ENCODE results near the gene RNF212.
"Not testable (repeated sequence)": the region's sequence is repeated elsewhere in the genome, so short reads cannot be mapped to it uniquely, and the experiment has no call there.

The RNF212 gene, protein sequence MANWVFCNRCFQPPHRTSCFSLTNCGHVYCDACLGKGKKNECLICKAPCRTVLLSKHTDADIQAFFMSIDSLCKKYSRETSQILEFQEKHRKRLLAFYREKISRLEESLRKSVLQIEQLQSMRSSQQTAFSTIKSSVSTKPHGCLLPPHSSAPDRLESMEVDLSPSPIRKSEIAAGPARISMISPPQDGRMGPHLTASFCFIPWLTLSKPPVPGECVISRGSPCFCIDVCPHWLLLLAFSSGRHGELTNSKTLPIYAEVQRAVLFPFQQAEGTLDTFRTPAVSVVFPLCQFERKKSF

DNA sequence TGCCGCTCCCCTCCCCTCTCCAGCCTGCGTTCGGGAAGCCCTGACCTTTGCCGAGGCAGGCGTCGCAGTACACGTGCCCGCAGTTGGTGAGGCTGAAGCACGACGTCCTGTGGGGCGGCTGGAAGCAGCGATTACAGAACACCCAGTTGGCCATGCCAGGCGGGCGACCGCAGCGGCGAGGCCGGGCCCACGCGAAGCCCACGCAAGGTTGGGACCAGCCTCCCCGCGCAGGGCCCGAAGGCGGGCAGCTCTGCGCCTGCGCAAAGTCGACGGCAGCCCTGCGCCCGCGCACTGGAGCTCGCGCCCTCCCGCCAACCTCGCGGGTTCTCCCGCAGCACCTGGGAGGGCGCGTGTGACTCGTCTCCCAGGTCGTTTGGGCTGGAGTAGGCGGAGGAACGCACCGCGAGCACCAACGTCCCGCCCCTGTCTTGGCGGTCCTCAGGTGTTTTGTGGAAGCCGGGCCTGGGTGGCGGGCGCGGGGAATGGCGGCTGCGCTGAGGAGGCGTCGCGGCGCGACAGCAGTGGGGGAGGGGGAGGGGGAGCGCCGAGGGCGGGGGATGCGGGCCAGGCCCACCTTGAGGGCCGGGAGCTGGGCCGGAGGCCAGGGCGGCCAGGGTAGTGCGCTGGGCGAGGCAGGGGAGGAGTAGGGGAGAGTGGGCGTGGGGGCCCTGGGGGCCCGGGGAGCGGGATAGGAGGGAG is at the start of gene RNF212:
TSS of gene RNF212 (minus strand) at position 254 of the 699 bp plus-strand sequence. CDS start at position 154, 100 bp downstream.
- DNase-seq (ENCODE audit: low spot score): no peak

DNA sequence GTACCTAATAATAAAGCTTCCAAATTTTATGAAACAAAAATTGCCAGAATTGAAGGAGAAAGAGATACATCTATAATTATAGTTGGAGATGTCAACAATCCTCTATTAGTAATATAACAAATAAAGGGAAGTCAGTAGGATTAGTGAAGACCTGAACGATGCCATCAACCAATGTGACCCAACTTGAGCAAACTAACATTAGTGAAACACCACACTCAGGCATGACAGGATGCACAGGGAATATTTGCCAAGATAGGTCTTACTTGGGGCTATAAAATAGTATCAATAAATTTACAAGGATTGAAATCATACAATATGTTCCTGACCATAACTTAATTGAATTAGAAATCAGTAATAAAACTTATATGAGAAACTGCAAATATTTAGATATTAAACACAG is 47.0 kb upstream of the RNF212 start:
- DNase-seq (ENCODE audit: low spot score): no peak

DNA sequence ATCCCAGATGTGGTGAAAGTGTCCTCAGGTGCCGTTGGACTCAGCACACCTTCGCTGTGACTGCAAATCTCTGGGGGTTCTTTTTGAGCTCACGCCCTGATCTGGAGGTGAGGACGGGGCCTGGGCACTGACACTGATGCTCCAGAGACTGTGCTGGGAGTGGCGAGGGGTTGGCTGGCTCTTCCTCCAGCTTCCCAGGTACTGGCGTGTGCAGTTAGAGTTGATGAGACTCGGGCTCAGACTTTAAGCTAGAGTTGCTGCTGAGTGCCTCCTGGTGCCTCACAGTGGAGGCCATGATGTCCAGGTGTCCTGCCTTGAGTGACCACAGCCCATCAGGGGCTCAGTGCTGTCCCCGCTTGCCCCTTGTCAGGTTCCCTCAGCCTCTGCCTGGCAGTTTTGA is 42.7 kb upstream of the RNF212 start:
- no peak for DNase-seq (ENCODE audit: low spot score)

GRCh38 chr4:1155314-1155713 is 42.0 kb upstream of the RNF212 start:
- DNase-seq (ENCODE audit: low spot score): no peak

GRCh38 chr4:1154523-1155182 is 41.3 kb upstream of the RNF212 start:
- DNase-seq (ENCODE audit: low spot score): no peak

GRCh38 chr4:1154126-1154522 is 40.8 kb upstream of the RNF212 start:
- DNase-seq (ENCODE audit: low spot score): no peak

DNA sequence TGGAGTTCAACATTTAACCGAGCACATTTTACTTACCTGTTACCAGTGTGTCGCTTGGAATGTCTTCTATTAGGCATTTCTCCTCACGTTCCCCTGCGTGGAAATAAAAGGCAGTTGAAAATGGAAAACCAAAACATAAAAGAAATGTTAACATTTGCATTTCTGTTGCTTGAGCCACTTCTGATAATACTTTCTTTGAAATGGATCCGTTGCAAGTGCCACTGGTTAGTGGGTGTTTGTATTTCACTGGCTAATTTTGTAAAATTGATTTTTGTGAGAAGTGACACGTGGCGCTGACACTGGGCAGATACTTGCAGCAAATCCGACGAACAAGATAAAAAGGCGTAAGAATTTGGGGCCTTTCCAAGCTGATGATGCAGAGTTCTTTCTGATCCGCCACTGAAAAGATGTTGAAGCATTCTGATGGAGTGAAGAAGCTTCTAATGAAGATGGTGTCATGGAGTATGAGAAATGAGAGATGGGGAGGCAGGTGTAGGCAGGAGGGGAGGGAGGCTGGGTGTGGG is 40.3 kb upstream of the RNF212 start:
- no peak for DNase-seq (ENCODE audit: low spot score)

DNA sequence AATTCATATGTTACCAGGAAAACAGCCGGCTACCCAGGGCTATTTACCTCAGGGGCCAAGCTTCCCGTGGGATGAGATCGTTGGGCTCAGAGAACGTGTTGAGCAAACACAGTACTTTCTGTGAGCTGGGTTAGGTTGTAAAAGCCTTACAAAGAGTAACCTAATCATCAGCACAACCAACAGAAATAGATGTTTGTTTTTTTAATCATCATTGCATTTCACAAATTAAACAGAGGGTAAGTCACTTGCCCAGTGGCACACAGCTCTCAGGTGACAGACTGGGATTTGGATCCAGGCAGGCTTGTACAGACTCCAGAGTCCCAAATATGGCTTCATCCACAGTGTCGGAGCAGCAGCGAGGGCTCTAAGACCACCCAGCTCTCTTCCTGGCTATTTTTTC is 38.9 kb upstream of the RNF212 start:
- no peak for DNase-seq (ENCODE audit: low spot score)

- DNase-seq (ENCODE audit: low spot score): no peak
Measured at GRCh38 chr4:1151541-1151940, 38.2 kb upstream of the RNF212 start.

DNA sequence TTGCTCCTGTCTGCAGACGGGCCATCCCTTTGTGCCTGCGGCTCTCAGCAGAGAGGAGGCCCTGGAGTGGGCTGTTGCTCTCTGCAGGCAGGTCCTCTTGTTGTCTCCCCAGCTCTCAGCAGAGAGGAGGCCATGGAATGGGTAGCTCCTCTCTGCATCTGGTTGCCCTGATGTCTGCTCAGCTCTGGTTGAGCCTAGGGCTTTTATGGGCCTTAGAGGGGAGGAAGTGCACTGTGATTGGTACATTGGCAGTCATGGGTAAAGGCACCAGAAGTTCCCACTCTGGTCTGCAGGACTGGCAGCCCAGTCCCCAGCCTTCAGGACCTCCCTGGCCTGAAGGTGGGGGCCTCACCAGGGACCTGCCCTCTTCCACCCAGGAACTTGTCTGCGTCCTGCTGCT is 37.5 kb upstream of the RNF212 start:
- DNase-seq (ENCODE audit: low spot score): no peak

DNA sequence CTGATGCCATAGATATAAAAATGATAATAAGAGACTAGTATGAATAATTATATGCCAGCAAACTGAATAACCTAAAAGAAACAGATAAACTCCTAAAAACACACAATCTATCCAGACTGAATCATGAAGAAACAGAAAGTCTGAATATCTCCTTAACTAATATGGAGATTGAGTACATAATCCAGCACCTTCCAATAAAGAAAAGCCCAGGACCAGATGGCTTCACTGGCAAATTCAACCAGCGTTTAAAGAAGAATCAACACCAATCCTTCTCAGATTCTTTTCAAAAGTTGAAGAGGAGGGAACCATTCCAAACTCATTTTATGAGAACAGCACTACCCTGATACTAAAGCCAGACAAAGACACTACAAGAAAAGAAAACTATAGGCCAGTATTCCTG is 26.5 kb upstream of the RNF212 start:
- no peak for DNase-seq (ENCODE audit: low spot score)

DNA sequence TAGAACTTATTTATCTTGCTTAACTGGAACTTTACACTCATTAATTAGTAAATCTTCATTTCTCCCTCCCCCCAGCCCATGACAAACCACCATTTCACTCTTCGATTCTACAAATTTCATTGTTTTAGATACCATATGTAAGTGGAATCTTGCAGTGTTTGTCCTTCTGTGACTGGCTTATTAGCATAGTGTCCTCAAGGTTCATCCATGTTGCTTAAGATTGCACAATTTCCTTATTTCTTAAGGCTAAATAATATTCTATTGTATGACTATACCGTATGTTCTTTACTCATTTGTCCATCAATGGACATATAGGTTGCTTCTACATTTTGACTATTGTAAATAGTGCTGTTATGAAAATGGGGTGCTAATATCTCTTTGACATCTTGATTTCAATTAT is 24.5 kb upstream of the RNF212 start:
- DNase-seq (ENCODE audit: low spot score): no peak

GRCh38 chr4:1137063-1137776 is 23.9 kb upstream of the RNF212 start:
- no peak for DNase-seq (ENCODE audit: low spot score)

DNA sequence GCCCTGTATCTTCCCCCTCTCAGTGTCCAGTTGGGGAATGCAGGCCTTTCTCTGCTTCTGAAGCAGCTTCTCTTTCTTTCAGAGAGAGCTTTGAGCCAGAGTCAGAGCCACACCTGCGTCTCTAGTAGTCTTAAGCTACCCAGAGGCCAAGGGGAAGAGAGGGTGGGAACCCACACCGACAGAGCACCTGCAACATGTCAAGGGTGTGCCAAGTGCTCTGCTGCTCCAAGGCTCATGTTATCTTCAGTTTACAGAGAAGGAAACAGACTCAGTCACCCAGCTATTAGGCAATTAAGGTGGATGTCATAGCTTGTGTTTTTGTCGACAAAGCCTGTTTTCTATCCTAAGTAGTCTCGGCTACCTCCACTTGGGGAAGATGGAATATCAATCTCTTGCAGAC is 22.7 kb upstream of the RNF212 start:
- no peak for DNase-seq (ENCODE audit: low spot score)

DNA sequence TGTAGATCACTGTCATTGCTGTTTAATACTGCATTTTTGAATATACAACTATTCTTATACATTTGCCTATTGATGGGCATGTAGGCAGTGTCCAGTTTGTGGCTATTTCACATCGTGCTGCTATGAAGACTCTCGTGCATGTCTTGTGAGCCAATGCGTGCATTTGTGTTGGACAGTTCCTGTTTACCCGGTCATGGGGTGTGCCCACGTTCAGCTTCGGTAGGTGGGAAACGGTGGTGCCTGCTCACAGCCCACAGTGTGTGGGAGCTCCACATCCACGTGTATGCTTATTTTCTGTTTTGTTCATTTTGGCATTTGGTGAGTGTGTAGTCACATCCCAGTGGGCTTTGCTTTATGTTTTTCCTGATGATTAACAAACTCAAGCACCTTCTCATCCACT is 19.7 kb upstream of the RNF212 start:
- DNase-seq (ENCODE audit: low spot score): no peak

GRCh38 chr4:1130316-1131186 is 17.2 kb upstream of the RNF212 start:
- peak; percentile 55 for DNase-seq (ENCODE audit: low spot score)

- DNase-seq (ENCODE audit: low spot score): no peak
Measured at GRCh38 chr4:1126506-1126905, 13.1 kb upstream of the RNF212 start.

DNA sequence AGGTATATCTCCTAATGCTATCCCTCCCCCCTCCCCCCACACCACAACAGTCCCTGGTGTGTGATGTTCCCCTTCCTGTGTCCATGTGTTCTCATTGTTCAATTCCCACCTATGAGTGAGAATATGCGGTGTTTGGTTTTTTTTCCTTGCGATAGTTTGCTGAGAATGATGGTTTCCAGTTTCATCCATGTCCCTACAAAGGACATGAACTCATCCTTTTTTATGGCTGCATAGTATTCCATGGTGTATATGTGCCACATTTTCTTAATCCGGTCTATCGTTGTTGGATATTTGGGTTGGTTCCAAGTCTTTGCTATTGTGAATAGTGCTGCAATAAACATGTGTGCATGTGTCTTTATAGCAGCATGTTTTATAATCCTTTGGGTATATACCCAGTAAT is 12.1 kb upstream of the RNF212 start:
- DNase-seq (ENCODE audit: low spot score): not testable (repeated sequence)

DNA sequence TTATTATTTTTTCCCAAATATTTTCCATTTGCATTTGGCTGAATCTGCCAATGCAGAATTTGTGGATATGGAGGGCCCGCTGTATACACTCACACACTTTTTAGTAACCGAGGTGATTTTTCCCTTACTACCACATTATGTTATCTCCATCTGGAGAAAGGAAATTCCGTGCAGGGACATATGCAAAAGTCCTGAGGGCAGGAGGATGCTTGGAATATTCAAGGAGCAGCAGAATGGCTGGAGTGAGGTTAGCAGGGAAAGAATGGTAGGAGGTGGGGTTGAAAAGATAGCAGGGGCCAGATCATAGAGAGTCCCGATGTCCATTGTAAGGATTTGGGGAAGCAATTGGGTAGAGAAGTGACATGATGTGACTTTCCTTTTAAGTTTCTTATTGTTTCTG is 11.5 kb upstream of the RNF212 start:
- no peak for DNase-seq (ENCODE audit: low spot score)

DNA sequence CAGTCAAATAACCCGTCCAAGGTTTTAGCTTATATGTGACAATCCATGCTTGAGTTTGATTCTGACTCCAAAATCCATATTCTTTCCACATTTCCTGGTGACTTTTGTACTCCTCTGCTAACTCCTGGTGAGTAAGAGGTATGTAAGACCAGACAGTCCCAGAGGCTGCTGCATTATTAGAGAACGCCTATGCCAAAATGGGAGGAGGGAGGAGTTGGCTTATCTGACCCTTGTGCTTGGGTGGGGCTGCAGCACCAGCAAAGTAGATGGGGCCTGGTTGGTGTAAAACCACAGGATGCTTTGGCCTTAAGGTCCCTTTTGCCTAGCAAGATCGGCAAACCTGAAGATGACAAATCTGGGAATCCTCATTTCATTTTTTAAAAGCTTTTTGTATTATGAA is 9.1 kb upstream of the RNF212 start:
- DNase-seq (ENCODE audit: low spot score): no peak

DNA sequence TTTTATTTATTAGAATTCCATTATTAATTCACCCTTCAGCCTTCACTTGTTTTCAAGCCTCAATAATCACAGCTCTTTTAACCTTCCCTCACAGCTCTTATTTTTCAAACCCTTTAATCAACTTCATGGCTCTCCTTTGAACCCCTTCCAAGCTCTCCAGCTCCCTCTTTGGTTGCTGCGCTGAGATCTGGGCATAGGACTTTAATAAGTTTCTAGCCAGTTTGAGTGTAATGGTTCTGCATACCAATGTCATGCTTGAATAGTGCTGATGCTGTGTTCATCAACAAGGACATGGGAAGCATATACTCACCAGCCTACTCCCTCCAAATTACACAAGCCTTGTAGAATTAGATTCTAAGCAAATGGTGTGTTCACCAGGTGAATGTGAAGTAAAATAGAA is 3.5 kb upstream of the RNF212 start:
- no peak for DNase-seq (ENCODE audit: low spot score)
